ENCODE data around the gene ABHD3.
"Not testable (repeated sequence)": the region's sequence is repeated elsewhere in the genome, so short reads cannot be mapped to it uniquely, and the experiment has no call there.

Gene ABHD3

DNA sequence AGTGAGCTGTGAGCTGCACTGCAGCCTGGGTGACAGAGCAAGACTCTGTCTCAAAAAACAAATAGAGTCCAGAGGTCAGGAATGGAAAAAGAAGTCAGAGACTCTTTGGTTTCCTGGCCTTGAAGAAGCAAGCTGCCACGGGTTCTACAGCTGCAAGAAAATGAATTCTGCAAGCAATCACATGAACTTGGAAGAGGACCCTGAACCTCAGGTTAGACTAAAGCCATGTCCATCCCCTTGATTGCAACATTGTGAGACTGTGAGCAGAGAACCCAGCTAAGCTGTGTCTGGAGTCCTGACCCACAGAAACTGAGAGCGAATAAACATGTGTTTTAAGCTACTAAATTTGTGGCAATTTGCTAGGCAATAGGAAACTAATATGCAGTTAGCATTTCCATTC, 23.1 kb upstream of the ABHD3 start:
- no peak overlapping the region for H3K4me3 ChIP-seq (ENCODE audit: low read length)
- TF ChIP-seq, protein P1, sequence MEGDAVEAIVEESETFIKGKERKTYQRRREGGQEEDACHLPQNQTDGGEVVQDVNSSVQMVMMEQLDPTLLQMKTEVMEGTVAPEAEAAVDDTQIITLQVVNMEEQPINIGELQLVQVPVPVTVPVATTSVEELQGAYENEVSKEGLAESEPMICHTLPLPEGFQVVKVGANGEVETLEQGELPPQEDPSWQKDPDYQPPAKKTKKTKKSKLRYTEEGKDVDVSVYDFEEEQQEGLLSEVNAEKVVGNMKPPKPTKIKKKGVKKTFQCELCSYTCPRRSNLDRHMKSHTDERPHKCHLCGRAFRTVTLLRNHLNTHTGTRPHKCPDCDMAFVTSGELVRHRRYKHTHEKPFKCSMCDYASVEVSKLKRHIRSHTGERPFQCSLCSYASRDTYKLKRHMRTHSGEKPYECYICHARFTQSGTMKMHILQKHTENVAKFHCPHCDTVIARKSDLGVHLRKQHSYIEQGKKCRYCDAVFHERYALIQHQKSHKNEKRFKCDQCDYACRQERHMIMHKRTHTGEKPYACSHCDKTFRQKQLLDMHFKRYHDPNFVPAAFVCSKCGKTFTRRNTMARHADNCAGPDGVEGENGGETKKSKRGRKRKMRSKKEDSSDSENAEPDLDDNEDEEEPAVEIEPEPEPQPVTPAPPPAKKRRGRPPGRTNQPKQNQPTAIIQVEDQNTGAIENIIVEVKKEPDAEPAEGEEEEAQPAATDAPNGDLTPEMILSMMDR (conservative IDR thresholded peaks at IDR 0.05; ENCODE audit: low read depth, low read length), result no peak

GRCh38 chr18:21725201-21725600, 20.6 kb upstream of the ABHD3 start:
- TF ChIP-seq, protein P1 (conservative IDR thresholded peaks at IDR 0.05; ENCODE audit: low read depth, low read length), result no peak
- DNase-seq (ENCODE audit: low read depth), result no peak
- no peak overlapping the region for H3K4me3 ChIP-seq (ENCODE audit: low read length)

More for the DNA sequence above, 23.1 kb upstream of the ABHD3 start:
- no peak for DNase-seq (ENCODE audit: low read depth)

GRCh38 chr18:21722687-21723086, 18.1 kb upstream of the ABHD3 start:
- TF ChIP-seq, protein P1 (conservative IDR thresholded peaks at IDR 0.05; ENCODE audit: low read depth, low read length), result no peak
- H3K4me3 ChIP-seq (ENCODE audit: low read length), result no peak overlapping the region
- DNase-seq (ENCODE audit: low read depth), result no peak

- TF ChIP-seq, protein P1 (conservative IDR thresholded peaks at IDR 0.05; ENCODE audit: low read depth, low read length), result no peak
- no peak overlapping the region for H3K4me3 ChIP-seq (ENCODE audit: low read length)
- DNase-seq (ENCODE audit: low read depth), result no peak
These were observed 9.9 kb upstream of the ABHD3 start for GRCh38 chr18:21714474-21714873.

DNA sequence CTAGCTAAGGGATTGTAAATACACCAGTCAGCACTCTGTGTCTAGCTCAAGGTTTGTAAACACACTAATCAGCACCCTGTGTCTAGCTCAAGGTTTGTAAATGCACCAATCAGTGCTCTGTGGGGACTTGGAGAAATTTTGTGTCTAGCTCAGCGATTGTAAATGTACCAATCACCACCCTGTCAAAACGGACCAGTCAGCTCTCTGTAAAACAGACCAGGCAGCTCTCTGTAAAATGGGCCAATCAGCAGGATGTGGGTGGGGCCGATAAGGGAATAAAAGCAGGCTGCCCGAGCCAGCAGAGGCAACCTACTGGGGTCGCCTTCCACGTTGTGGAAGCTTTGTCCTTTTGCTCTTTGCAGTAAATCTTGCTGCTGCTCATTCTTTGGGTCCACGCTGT, 2.6 kb upstream of the ABHD3 start:
- not testable (repeated sequence) for H3K4me3 ChIP-seq (ENCODE audit: low read length)

DNA sequence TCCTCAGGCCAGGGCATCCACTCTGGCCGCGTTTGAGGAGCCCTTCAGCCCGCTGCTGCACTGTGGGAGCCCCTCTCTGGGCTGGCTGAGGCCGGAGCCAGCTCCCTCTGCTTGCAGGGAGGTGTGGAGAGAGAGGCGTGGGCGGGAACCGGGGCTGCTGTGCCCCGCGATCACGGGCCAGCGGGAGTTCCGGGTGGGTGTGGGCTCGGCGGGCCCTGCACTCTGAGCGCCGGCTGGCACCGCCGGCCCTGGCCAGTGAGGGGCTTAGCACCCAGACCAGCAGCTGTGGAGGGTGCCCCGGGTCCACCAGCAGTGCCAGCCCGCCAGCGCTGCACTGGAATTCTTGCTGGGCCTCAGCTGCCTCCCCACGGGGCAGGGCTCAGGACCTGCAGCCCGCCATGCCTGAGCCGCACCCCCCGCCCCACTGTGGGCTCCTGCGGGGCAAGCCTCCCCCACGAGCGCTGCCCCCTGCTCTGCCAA, 1.9 kb upstream of the ABHD3 start:
- no peak overlapping the region for H3K4me3 ChIP-seq (ENCODE audit: low read length)
- TF ChIP-seq, protein P1 (conservative IDR thresholded peaks at IDR 0.05; ENCODE audit: low read depth, low read length), result no peak
- DNase-seq (ENCODE audit: low read depth), result no peak

More for the DNA sequence above, 2.6 kb upstream of the ABHD3 start:
- DNase-seq (ENCODE audit: low read depth), result not testable (repeated sequence)

GRCh38 chr18:21703241-21703820, 1.2 kb downstream of the ABHD3 start:
- TF ChIP-seq, protein P1 (conservative IDR thresholded peaks at IDR 0.05; ENCODE audit: low read depth, low read length), result no peak
- DNase-seq (ENCODE audit: low read depth), result no peak
- H3K4me3 ChIP-seq (ENCODE audit: low read length), result peak overlapping the region; percentile 79

All from retinal pigment epithelial cell (primary cell).